Skeletal muscle cell (primary cell): ENCODE results near the gene DOCK1.
A peak's percentile ranks its signal among the peaks of the same experiment; 100 is the strongest.
"Not testable (repeated sequence)": the region's sequence is repeated elsewhere in the genome, so short reads cannot be mapped to it uniquely, and the experiment has no call there.

Source experiments
- DNase-seq: peaks from one replicate; pipeline ENCODE4 v3.0.0-alpha.2; 2010; ENCODE audit warnings: low read depth
- H3K4me3 ChIP-seq: 2 replicates; pipeline ENCODE4 v1.5.1; 2011; ENCODE audit warnings: low read depth, mild to moderate bottlenecking, control low read depth, low read length, moderate library complexity

The DOCK1 gene

DNA sequence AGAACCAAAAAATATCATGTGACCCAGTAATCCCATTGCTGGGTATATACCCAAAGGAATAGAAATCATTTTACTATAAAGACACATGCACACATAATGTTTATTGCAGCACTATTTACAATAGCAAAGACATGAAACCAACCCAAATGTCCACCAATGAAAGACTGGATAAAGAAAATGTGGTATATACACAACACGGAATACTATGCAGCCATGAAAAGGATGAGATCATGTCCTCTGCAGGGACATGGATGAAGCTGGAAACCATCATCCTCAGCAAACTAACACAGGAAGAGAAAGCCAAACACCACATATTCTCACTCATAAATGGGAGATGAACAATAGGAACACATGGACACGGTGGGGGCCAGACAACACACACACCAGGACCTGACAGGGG is 5.7 kb upstream of the DOCK1 start:
- not testable (repeated sequence) for H3K4me3 ChIP-seq, DNase-seq

DNA sequence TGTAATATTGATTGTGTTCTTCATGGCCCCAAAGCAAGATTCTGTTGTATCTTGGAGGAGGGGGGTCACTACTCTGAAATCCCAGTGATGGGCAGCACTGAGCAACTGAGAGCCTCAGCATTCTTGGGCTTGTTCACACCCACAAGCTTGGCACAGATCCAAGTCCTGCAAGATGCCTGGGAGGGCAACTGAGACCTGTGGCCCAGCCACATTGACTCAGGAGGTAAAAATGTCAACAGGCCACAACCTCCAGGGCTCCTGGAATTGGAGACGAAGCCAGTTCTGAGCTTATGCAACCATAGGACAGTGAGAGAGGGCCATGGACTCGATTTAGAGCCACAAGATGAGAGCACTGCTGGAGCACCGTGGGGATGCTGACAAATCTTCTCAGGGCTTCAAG is 3.1 kb upstream of the DOCK1 start:
- no peak overlapping the region for H3K4me3 ChIP-seq
- DNase-seq = peak; percentile 47

DNA sequence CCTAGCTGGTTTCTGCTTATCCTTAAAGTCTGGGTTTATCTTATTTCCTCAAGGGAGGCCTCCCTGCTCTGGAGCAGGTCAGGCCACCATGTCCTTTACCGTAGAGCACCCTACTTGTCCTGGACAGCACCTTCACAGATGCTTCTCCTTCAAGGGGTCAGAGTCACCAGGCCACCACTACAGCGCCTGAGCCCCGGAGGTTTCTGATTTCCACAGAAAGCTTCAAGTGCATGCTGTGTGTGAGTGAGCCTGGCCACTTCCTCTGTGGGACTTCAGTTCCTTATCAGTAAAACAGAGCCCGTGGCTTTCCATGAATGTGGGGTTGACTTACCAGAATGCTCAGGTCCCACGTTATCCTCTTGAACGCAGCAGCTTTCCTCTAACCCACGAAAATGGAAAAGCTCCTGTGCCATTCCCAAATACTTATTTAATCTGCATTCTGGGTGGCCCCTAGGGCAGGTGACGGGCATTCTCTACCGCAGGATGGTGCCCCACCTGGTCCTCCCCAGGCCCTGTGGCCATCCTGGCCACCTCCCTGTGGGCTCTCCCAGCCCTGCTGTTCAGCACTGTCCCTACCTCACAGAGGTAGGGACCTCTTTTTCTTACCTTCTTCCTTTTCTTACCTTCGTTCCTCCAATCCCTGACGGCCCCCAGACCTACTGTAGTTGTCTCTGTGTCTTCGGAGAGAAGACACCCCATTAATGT is 1.4 kb upstream of the DOCK1 start:
- H3K4me3 ChIP-seq = no peak overlapping the region
- DNase-seq = no peak

DNA sequence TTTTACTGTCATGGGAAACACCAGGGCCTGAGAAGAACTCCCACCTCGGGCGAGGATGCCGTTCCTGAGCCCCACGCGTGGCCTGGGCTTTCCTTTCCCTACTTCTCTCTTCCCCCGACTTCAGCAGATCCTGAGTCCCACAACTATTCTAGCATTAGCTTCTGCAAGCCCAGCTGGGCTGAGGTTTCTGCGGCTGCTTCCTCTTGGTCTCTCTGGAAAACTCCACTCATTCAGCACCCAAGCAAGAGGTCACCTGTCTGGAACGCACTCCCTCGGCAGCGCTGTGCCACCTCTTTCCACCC is 761 bp upstream of the DOCK1 start:
- no peak for DNase-seq
- peak overlapping the region; percentile 73 for H3K4me3 ChIP-seq

DNA sequence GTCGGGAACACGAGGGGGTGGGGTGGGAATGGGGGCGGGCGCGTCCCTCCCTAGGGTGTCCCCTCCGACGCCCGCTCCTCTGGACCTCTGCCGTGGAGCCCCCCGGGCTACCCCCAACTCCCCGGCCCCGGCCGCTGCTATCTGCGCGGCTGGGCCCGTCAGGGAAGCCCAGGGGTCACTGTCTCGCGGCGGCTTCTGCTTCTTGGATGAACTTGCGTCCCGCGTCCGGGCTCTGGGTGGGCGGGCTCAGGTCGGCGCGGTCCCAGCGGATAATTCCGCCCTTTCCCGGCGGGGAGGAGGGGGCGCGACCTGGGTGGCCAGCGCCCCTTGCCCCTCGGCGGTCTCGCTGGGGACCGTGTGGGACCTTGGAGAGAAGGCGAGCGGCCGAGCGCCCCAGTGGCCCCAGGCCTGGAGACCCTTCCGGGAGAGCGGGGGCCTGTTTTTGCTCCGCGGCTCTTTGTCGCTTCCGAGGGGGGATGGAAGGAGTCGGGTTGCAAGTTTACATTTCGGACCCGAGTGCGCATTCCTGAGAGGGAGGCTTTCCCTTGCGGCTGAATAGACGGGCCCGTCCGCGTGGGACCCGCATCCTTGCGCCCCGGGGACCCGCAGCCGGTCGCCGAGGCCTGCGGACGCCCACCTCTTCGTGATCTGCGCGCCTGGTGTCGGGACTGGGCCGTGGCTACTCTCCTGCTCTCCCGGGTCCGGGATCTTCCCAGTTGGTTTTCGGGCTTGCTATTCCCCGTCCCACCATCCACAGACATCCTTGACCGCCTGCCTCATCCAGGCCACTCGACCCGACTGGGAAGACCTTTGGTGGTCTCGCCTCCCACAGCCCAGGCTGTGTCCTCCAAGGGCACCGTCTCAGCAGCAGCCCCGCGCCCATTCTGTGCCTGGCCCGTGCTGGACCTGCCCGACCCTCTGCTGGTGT is 812 bp downstream of the DOCK1 start:
- H3K4me3 ChIP-seq = peak overlapping the region; percentile 73
- DNase-seq = no peak

DNA sequence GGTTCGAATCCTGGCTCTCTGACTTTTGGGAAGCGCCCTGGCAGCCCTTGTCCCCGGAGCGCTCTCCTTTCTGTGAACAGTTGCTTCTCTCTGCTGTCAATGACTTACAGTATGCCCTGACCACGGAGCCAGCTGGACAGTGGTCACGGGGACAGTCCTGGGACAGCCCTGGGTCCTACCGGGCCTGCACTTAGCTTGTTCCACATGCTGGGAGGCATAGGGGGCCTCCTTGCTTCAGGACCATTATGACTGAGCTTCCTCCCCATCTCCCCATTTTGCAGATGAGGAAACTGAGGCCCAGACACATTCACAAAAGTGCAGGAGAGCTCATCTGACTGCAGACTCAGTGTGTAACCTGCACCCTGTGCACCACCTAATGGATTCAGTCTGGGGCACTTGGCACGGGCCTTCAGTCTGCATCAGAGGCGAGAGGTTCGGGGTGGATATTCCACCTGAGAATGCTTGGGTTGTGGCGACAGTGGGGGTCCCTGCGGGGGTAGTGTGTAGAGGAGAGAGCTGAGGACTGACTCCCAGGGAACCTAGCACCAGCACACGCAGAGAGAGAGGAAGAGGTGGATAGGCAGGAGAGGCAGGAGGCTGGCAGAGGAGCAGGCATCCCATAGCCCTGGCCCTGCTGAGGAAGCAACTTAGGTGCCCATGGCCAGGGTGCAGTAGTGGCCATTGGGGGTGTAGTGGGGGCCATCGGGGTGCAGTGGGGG is 1.6 kb downstream of the DOCK1 start:
- no peak for DNase-seq
- H3K4me3 ChIP-seq = peak overlapping the region; percentile 73

DNA sequence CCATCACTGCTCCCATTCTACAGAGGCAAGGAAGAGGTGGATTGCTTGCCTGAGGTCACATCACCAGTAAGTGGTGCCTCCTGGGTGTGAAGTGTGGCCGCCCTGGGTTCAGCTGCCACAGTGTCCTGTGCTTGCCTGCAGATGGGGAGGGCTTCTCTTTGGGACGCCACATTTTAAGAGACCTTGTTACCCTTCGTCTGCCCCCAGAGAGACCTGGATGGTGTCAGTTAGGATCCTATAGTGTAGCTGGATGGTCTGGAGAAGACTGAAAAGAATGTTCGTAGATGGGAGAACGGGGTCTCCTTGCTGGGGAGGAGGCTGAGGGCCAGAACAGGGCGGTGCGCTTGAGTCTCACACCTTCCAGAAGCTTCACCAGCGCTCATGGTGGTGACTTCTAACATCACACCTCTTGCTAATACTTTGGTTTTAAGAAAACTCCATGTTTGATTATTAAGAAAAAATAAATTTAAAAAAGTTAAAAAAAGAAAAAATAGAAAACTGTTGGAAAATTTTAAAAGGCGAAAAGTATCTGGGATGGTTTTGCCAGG is 2.3 kb downstream of the DOCK1 start:
- H3K4me3 ChIP-seq = no peak overlapping the region
- no peak for DNase-seq

DNA sequence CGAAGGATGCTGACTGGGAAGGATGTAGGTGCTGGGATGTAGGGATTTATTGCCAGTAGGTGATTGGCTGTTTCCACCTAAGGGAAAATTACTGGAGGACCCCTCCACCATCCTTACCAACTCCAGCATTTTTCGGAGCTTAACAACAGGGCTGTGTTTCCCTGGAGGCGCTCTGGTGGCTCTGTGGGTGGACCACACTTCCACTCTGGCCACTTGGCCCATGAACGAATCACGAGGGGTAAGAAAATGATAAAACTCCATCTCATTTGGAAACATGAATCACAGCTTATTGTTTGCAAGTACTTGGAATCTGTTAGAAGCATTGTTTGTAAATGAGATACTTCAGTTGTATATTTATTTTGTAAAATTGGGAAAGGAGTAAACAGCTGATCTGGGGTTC is 3.0 kb downstream of the DOCK1 start:
- DNase-seq = no peak
- H3K4me3 ChIP-seq = no peak overlapping the region

DNA sequence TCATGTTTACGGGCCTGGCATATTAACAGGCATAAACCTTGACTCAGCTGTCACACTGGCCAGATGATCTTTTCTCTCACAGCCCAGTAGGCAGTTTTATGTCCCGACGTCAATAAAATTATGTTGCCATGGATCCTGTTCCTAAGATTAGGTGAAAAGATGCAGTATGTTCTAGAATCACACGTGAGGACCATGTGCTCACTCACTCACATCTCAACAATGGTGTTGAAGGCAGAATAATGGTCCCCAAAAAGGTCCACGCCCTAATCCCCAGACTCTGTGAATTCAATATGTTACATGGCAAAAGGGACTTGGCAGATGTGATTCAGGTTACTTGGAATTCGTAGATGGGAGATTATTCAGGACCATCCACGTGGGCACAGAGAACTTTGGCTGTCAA is 3.5 kb downstream of the DOCK1 start:
- no peak overlapping the region for H3K4me3 ChIP-seq
- DNase-seq = no peak

DNA sequence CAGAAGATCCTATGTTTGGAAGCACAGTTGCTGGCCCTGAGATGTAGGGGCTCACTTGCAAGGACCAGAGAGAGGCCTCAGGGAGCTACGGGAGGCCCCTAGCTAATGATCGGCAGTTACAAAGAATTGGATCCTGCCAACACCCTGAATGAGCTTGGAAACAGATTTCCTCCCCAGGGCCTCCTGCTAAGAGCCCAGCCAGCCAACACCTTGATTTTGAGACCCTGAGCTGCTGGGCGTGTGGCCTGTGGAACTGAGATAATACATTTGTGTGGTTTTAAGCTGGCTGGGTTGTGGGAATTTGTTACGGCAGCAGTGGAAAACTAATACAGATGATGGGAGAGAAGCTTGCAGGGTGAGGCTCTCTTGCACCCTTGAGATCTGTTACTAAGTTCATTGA is 3.9 kb downstream of the DOCK1 start:
- DNase-seq = no peak

DNA sequence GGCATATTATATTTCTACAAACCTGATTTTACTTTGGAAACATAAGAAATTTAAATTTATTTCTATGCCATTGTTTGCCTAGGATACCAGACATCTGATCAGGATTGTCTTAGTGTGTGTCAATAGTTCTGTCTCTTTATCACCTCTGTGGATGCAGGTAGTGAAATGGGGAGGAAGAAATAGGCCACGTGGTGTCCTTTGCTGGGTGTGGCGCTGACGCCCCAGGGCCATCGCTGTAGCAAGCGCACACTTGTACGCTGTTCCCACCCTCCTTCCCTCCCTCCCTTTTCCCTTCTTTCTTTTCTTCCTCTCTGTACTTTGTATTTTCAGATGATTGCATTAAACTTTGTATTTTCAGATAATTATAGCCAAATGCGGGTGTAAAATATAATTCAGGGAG is 5.0 kb downstream of the DOCK1 start:
- H3K4me3 ChIP-seq = no peak overlapping the region
- no peak for DNase-seq

More for the DNA sequence above, 3.9 kb downstream of the DOCK1 start:
- H3K4me3 ChIP-seq = no peak overlapping the region

DNA sequence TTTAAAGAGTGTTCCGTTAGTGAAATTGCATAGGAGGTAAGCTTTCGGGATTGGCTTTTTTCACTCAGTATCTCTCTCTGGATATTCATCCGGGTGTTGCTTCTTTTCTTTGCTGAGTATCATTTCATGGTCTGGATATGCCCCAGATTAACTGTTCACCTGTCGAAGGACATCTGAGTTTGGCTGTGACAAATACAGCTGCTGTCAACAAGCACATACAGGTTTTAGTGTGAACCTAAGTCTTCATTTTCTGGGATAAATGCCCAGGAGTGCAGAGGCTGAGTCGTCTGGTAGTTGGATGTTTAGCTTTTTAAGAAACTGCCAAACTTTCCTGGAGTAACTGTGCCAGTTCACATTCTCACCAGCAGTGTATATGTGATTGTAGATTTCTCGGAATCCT is 5.6 kb downstream of the DOCK1 start:
- H3K4me3 ChIP-seq = no peak overlapping the region
- DNase-seq = no peak

DNA sequence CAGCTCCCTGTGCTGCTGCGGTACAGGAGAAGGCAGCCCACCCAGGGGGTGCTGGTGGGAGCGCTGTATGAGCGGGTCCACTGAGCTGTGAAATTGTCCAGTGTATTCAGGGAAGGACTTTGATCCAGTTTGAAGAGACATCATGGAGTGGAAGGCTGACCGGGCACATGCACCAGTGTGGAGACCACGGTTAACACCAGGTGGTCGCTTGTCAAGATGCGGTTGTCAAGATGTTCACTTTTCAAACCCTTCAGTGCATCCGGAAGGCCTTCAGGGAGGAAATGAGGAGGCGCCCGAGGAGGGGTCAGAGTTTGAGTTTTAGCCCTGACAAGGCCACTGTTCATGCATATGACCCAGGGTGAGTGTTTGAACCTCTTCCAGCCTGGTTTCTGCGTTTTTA is 6.1 kb downstream of the DOCK1 start:
- H3K4me3 ChIP-seq = no peak overlapping the region
- DNase-seq = no peak

DNA sequence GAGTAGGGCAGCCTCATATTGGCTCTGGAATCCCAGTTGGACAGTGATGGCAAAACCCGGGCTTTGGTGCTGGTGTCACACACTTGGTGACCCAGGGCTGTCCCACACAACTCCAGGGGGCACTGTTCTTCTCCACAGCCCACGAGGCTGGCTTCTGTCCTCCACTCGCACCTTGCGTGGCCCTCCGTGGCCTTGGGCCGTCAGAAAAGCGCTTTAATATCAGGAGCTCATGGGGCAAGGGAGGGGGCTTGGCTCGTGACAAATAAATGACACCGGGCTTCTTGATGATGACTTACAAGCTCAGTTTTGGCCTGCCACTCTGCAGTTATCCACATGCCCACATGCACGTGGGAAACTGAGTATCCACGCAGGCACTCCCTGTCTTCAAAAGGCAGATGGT is 8.1 kb downstream of the DOCK1 start:
- DNase-seq = no peak
- no peak overlapping the region for H3K4me3 ChIP-seq

DNA sequence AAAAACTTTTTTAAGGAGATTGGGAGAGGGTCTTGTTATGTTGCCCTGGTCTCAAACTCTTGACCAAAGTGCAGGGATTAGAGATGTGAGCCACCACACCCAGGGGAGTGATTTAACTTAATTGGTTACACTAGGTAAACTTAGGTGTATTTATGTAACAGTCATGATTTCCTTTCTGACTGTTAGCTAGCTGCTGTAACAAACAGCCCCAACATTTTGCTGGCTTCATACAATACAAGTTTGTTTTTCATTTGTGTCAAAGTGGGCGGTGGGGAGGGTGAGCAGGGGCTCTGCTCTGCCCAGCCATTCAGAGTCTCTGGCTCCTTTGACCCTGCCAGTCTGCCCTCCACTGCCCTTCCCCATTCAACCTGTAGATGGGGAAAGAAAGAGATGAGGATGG is 9.3 kb downstream of the DOCK1 start:
- no peak overlapping the region for H3K4me3 ChIP-seq
- DNase-seq = no peak

DNA sequence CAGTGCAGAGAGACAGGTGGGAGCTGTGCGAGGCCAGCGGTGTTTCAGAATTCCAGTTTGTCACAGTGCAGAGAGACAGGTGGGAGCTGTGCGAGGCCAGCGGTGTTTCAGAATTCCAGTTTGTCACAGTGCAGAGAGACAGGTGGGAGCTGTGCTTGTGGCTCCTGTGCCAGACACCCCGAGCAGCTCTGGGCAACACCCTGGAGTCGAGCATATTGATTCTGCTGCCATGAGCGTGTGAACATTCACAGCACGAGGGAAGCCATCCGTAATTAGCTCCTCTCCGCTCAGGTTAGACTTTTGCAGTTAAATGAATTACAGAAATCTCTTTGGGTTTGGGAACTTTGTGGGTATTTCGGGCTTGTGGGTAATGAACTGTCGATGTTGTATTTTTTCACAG is 11.7 kb downstream of the DOCK1 start:
- not testable (repeated sequence) for H3K4me3 ChIP-seq, DNase-seq

DNA sequence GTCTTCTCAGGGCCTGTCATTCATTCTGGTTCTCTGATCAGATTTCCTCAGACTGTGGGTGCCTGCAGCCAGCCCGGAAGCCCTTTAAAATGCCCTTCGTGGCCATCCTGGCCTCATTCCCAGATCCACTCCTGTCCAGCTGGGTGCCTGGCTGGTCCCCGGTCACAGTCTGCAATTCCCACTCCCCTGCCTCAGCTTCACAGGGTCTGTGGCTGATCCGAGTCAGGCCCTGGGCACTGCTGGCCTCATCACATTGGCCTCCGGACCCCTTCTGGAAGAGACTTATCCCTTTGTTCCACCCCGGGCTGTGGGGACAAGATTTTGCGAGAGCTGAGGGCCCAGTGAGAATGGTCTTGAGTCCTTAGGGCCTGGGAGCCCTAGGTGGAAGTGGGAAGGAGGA is 12.1 kb downstream of the DOCK1 start:
- no peak overlapping the region for H3K4me3 ChIP-seq
- no peak for DNase-seq

DNA sequence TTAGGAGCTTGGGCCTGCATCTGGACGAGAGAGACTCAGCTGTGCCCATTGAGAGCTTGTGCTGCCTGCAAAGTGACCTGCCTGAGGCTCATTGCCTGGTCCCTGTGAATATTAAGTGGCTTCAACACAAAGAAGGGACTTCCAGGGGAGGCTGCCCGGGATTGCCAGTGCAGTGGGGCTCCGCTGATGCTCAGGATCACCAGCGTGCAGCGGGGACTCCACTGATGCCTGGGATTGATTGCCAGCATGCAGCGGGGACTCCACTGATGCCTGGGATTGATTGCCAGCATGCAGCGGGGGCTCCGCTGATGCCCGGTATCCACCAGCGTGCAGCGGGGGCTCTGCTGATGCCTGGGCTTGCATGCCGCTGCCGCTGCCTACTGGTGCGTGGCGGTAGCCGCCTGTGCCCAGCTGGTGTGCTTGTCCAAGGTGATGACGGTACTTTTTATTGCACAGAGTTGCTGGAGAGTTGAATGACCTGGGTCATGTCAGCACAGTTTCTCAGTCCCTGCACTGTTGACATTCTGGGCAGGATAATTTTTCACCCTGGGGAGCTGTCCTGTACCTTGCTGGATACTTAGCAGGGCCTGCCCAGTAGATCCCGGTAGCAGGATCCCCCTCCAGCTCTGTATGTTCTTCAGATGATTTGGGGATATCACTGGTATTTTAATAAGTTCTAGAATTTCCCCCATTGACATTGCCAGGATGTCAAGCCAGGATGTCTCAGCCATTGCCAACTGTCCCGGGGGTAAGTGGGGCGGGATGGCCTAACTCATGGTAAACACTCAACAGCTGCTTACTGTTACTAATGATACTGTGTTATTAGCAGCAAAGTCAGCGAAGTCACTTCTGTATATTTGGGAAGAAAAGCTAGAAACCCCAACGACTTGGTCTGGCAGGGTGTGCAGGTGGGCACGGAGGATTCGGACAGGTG is 13.0 kb downstream of the DOCK1 start:
- DNase-seq = no peak
- no peak overlapping the region for H3K4me3 ChIP-seq

DNA sequence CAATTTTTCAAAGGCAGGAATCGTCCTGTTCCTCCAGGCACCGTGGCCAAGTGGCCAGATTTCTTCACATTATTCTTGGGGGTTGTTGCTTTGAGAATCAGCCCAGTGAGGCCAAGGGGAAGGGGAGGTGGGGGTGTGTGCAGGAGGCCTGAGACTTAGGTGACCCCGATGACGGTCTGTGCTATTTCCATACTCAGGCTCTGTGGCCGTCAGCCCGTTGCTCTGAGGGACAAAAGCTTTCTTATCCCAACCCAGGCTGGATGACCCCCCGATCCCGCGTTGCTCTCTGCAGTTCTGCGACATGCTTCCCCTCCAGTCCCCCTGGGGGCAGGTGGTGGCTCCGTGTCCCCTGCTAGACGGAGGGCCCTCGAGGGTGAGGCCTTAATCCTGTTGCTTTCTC is 14.2 kb downstream of the DOCK1 start:
- no peak overlapping the region for H3K4me3 ChIP-seq
- DNase-seq = no peak
